Liver (tissue), 9 donors: ENCODE measurements around the gene SLC6A16. TPM values are rescaled to one million over a fixed set of nuclear protein-coding genes. Genes with fewer than 3 reads are reported as not detected.

Source experiments
- DNase-seq: peaks from one replicate; pipeline ENCODE4 v3.0.0-alpha.2; 2017; ENCODE audit warnings: low spot score
- H3K27ac ChIP-seq, 2 donors: one replicate each; pipeline ENCODE4 v1.7.0; 2013; ENCODE audit warnings: inconsistent platforms in 2 of 2, low read length in 2 of 2, control low read depth in 1 of 2, low read depth in 1 of 2, mild to moderate bottlenecking in 1 of 2
- H3K27me3 ChIP-seq, 4 donors: one replicate each; pipeline versions ENCODE4 v1.6.1 to v1.7.0; 2013; ENCODE audit warnings: low read length in 3 of 4, inconsistent platforms in 1 of 4, mild to moderate bottlenecking in 1 of 4, moderate library complexity in 1 of 4; ENCODE audit not compliant: control insufficient read depth in 4 of 4, insufficient read depth in 4 of 4
- H3K36me3 ChIP-seq, 4 donors: one replicate each; pipeline versions ENCODE4 v1.6.1 to v1.7.0; 2013; ENCODE audit warnings: low read length in 3 of 4, mild to moderate bottlenecking in 3 of 4, low read depth in 1 of 4, moderate library complexity in 1 of 4; ENCODE audit not compliant: control insufficient read depth in 4 of 4, insufficient read depth in 3 of 4
- H3K4me1 ChIP-seq, 4 donors: one replicate each; pipeline versions ENCODE4 v1.6.1 to v1.7.0; 2013; ENCODE audit warnings: low read length in 3 of 4, mild to moderate bottlenecking in 3 of 4, moderate library complexity in 1 of 4; ENCODE audit not compliant: control insufficient read depth in 4 of 4, insufficient read depth in 4 of 4
- H3K4me3 ChIP-seq, 3 donors: one replicate each; pipeline versions ENCODE4 v1.6.1 to v1.7.0; 2013; ENCODE audit warnings: low read length in 3 of 3, control low read depth in 1 of 3, low read depth in 1 of 3, mild to moderate bottlenecking in 1 of 3
- H3K9ac ChIP-seq, 2 donors: one replicate each; pipeline ENCODE4 v1.7.0; 2013; ENCODE audit warnings: low read length in 2 of 2, mild to moderate bottlenecking in 2 of 2, moderate library complexity in 2 of 2, control low read depth in 1 of 2, low read depth in 1 of 2
- H3K9me3 ChIP-seq, 4 donors: one replicate each; pipeline versions ENCODE4 v1.6.1 to v1.7.0; 2013; ENCODE audit warnings: low read length in 3 of 4; ENCODE audit not compliant: control insufficient read depth in 4 of 4
- ATF3 ChIP-seq: IDR thresholded peaks from 2 replicates; pipeline ENCODE4 v1.6.1; 2016; ENCODE audit warnings: antibody characterized with exemption
- CTCF ChIP-seq: fragments of 150-350 bp; IDR thresholded peaks from 2 replicates; pipeline ENCODE4 v1.5.1; 2017; ENCODE audit warnings: improper control_type of control experiment, low read depth, low read length; ENCODE audit not compliant: missing input control
- EGR1 ChIP-seq, 2 donors: IDR thresholded peaks; 2 replicates each; pipeline ENCODE4 v1.6.1; 2016 to 2018; ENCODE audit warnings: antibody characterized with exemption in 2 of 2, low read depth in 2 of 2
- FOXA1 ChIP-seq: IDR thresholded peaks from 2 replicates; pipeline ENCODE4 v1.6.1; 2016; ENCODE audit warnings: antibody characterized with exemption
- FOXA2 ChIP-seq: IDR thresholded peaks from 2 replicates; pipeline ENCODE4 v1.6.1; 2016; ENCODE audit warnings: antibody characterized with exemption
- HNF4A ChIP-seq, 2 donors: conservative IDR thresholded peaks; 2 replicates each; pipeline ENCODE4 v1.6.1; 2016; ENCODE audit warnings: antibody characterized with exemption in 2 of 2, mild to moderate bottlenecking in 2 of 2
- JUND ChIP-seq, 2 donors: IDR thresholded peaks; 2 replicates each; pipeline ENCODE4 v1.6.1; 2016; ENCODE audit warnings: antibody characterized with exemption in 2 of 2
- MAX ChIP-seq: IDR thresholded peaks from 2 replicates; pipeline ENCODE4 v1.6.1; 2016; ENCODE audit warnings: antibody characterized with exemption
- NR2F2 ChIP-seq: IDR thresholded peaks from 2 replicates; pipeline ENCODE4 v1.6.1; 2016; ENCODE audit warnings: antibody characterized with exemption
- RAD21 ChIP-seq, 2 donors: IDR thresholded peaks; 2 replicates each; pipeline ENCODE4 v1.6.1; 2016; ENCODE audit warnings: antibody characterized with exemption in 2 of 2, mild to moderate bottlenecking in 2 of 2
- REST ChIP-seq: IDR thresholded peaks from 2 replicates; pipeline ENCODE4 v1.6.1; 2016; ENCODE audit warnings: antibody characterized with exemption, mild to moderate bottlenecking
- RXRA ChIP-seq, 2 donors: IDR thresholded peaks; 2 replicates each; pipeline ENCODE4 v1.6.1; 2017 to 2018; ENCODE audit warnings: antibody characterized with exemption in 2 of 2, mild to moderate bottlenecking in 1 of 2
- SP1 ChIP-seq: IDR thresholded peaks from 2 replicates; pipeline ENCODE4 v1.6.1; 2018; ENCODE audit warnings: antibody characterized with exemption, mild to moderate bottlenecking
- TAF1 ChIP-seq: conservative IDR thresholded peaks from 2 replicates; pipeline ENCODE4 v1.6.1; 2016; ENCODE audit warnings: antibody characterized with exemption, mild to moderate bottlenecking
- YY1 ChIP-seq: IDR thresholded peaks from 2 replicates; pipeline ENCODE4 v1.6.1; 2016; ENCODE audit warnings: antibody characterized with exemption, mild to moderate bottlenecking
- WGBS: extraction: QIAGEN DNeasy Blood & Tissue Kit; methylation state at CpG from one replicate; pipeline ENCODE4 v1.1.7; 2013; 5-methylcytosine and 5-hydroxymethylcytosine counted together
- polyA plus RNA-seq, 2 donors: library from polyadenylated mRNA; stranded (reverse) in 1 of 2; unstranded in 1 of 2; fragments of 200-250 nt in 1 of 2; fragments of >200 nt in 1 of 2; fragmentation: Nextera tagmentation in 1 of 2; extraction: Ambion mirVana in 1 of 2; gene quantifications; one replicate each; pipeline versions ENCODE4 v1.2.1 to v1.2.3, GENCODE V29; 2013 to 2015
- total RNA-seq, 2 donors: library from RNA; depleted of rRNA; stranded (reverse); fragments of >200 nt; gene quantifications; one replicate each; pipeline ENCODE4 v1.2.3, GENCODE V29; 2014
- donor health status: healthy.
- donor health status: healthy.
- donor health status: healthy.
- donor health status: healthy.
- donor health status: healthy.

Gene SLC6A16
- total and polyA plus RNA-seq, 4 donors, result 0.19 to 2.7 (median 1.5) TPM

GRCh38 chr19:49261602-49262001, 63.4 kb downstream of the SLC6A16 start:
- Histone ChIP-seq H3K27ac (no peak overlapping the region), H3K4me3 (no peak overlapping the region)
- no peak for TF ChIP-seq FOXA1
- TF ChIP-seq YY1, result no peak
- TF ChIP-seq ATF3, result no peak
- no peak for TF ChIP-seq HNF4A (conservative IDR thresholded peaks at IDR 0.05)
- no peak for TF ChIP-seq JUND (IDR thresholded peaks at IDR 0.05)
- TF ChIP-seq RXRA (IDR thresholded peaks at IDR 0.05), result no peak
- no peak for TF ChIP-seq EGR1 (IDR thresholded peaks at IDR 0.05; ENCODE audit: low read depth in 2 of 2)
- no peak for TF ChIP-seq NR2F2
- no peak for TF ChIP-seq CTCF
- no peak for TF ChIP-seq SP1
- TF ChIP-seq REST, result no peak
- TF ChIP-seq TAF1, result no peak
- TF ChIP-seq MAX, result no peak
- no peak for TF ChIP-seq FOXA2

GRCh38 chr19:49256691-49257090, 68.3 kb downstream of the SLC6A16 start:
- Histone ChIP-seq H3K4me1 (no peaks in the 10 kb centered on the region), H3K36me3 (no peaks in the 10 kb centered on the region), H3K4me3 (no peak overlapping the region), H3K27ac (no peak overlapping the region), H3K9me3 (peaks cover 7 to 12% (median 8%) of the 10 kb centered on the region in 4 donors), H3K27me3 (no peaks in the 10 kb centered on the region), H3K9ac (no peak overlapping the region)
- WGBS, result 87% methylated on average over 3 of the region's 3 CpGs
- TF ChIP-seq RXRA (IDR thresholded peaks at IDR 0.05) (no peak), FOXA2 (no peak), RAD21 (IDR thresholded peaks at IDR 0.05) (no peak), NR2F2 (no peak)
- DNase-seq, result no peak

More at GRCh38 chr19:49261602-49262001, 63.4 kb downstream of the SLC6A16 start:
- H3K27me3 ChIP-seq, result no peaks in the 10 kb centered on the region
- H3K4me1 ChIP-seq, result no peaks in the 10 kb centered on the region
- peaks cover 7 to 17% (median 11%) of the 10 kb centered on the region in 4 donors for H3K9me3 ChIP-seq
- no peak overlapping the region for H3K9ac ChIP-seq
- H3K36me3 ChIP-seq, result no peaks in the 10 kb centered on the region
- DNase-seq, result no peak
